WERI-Rb-1 (cell line): Measurements from ENCODE around the gene MPG.
"Not testable (repeated sequence)": the region's sequence is repeated elsewhere in the genome, so short reads cannot be mapped to it uniquely, and the experiment has no call there.

ENCODE experiments used
- DNase-seq: peaks from one replicate; pipeline ENCODE4 v3.0.0-alpha.2; 2020
- H3K27ac ChIP-seq: fragments of 250-450 bp; sonication (Bioruptor Pico); 2 replicates; pipeline ENCODE4 v1.5.1; 2020; ENCODE audit warnings: mild to moderate bottlenecking, moderate library complexity
- H3K27me3 ChIP-seq: fragments of 250-450 bp; sonication (Bioruptor Pico); 2 replicates; pipeline ENCODE4 v1.5.1; 2021; ENCODE audit warnings: mild to moderate bottlenecking, low read depth, moderate library complexity; ENCODE audit not compliant: insufficient read depth, severe bottlenecking
- H3K36me3 ChIP-seq: fragments of 250-450 bp; sonication (Bioruptor Pico); 2 replicates; pipeline ENCODE4 v1.5.1; 2020; ENCODE audit warnings: mild to moderate bottlenecking, moderate library complexity
- H3K4me3 ChIP-seq: 2 replicates; pipeline ENCODE4 v1.5.1; 2011; ENCODE audit warnings: low read depth, mild to moderate bottlenecking, control low read depth, low read length
- H3K9me3 ChIP-seq: fragments of 250-450 bp; sonication (Bioruptor Pico); 2 replicates; pipeline ENCODE4 v1.5.1; 2021; ENCODE audit warnings: mild to moderate bottlenecking, moderate library complexity; ENCODE audit not compliant: severe bottlenecking
- TF ChIP-seq, protein P1 (sequence below): IDR thresholded peaks from 2 replicates; pipeline ENCODE4 v1.5.1; 2011; ENCODE audit warnings: low read depth, mild to moderate bottlenecking, control low read depth, inconsistent platforms, low read length

The MPG gene

DNA sequence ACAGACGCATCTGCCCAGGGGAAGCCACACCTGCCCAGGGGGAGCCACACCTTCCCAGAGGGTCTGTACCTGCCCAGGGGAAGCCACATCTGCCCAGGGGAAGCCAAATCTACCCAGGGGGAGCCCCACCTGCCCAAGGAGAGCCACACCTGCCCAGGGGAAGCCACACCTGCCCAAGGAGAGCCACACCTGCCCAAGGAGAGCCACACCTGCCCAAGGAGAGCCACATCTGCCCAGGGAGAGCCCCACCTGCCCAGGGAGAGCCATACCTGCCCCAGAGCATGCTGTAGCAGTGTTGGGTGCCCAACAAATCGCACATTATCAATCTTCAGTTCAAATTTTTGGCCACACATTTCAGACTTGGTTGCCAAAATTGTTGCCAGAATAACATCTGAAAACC, 40.8 kb downstream of the MPG start:
- H3K36me3 ChIP-seq, result peaks cover 10% of the 10 kb centered on the region
- H3K27ac ChIP-seq, result no peak overlapping the region
- no peak for DNase-seq
- TF ChIP-seq, protein P1, sequence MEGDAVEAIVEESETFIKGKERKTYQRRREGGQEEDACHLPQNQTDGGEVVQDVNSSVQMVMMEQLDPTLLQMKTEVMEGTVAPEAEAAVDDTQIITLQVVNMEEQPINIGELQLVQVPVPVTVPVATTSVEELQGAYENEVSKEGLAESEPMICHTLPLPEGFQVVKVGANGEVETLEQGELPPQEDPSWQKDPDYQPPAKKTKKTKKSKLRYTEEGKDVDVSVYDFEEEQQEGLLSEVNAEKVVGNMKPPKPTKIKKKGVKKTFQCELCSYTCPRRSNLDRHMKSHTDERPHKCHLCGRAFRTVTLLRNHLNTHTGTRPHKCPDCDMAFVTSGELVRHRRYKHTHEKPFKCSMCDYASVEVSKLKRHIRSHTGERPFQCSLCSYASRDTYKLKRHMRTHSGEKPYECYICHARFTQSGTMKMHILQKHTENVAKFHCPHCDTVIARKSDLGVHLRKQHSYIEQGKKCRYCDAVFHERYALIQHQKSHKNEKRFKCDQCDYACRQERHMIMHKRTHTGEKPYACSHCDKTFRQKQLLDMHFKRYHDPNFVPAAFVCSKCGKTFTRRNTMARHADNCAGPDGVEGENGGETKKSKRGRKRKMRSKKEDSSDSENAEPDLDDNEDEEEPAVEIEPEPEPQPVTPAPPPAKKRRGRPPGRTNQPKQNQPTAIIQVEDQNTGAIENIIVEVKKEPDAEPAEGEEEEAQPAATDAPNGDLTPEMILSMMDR, result no peak
- H3K9me3 ChIP-seq, result no peaks in the 10 kb centered on the region
- no peaks in the 10 kb centered on the region for H3K27me3 ChIP-seq
- no peak overlapping the region for H3K4me3 ChIP-seq

DNA sequence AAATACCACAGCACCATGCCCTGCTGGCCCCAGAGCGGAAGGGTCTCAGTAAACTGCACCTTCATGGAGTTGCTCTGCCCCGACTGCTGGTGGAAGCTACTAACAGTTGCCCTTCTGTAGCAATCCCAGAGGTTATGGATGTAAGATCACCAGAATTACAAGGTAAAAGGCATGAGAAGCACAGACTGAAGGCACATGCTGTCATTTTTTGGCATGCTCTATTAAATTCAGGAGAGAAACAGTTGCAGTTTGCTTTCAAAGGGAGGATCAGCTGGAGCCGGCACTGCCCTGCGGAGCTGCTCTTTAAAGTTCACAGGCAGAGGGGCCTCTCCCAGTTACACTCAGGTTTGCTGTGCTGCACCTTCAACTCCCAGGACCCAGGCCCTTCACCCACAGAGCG, 41.3 kb downstream of the MPG start:
- DNase-seq, result no peak
- H3K36me3 ChIP-seq, result peaks cover 10% of the 10 kb centered on the region
- no peaks in the 10 kb centered on the region for H3K27me3 ChIP-seq
- H3K27ac ChIP-seq, result no peak overlapping the region
- TF ChIP-seq, protein P1, result no peak
- no peak overlapping the region for H3K4me3 ChIP-seq
- H3K9me3 ChIP-seq, result no peaks in the 10 kb centered on the region

DNA sequence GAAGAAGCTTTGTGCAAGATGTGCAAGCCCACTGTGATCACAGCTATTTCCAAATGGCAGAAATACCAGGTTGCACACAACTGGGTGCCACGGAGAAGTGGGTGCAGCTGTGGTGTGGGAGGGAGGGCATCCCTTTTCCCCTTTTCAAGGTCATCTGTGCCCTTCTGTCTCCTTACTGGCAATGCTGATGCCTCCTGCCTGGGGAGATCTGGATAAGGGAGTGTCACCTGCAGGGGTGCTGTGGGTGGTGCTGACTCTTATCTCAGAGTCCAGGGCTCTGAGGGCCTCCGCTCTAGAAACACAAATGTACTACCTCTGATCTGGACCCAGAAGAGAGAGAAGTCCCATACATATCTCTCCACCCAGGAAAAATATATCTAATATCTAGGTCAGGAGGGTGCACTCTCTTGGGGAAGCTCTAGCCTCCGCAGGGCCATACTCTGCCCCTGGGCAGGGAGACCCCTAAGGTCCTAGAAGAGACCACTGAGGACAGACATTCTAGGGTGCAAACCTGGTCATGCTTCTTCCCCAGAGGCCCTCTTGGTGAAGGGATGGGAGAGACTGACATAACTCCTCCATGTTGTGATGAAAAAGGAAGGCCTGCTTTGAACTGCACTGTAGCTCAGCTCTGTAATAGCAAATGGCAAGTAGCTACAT, 41.9 kb downstream of the MPG start:
- H3K36me3 ChIP-seq, result peaks cover 10% of the 10 kb centered on the region
- H3K27ac ChIP-seq, result no peak overlapping the region
- no peaks in the 10 kb centered on the region for H3K27me3 ChIP-seq
- TF ChIP-seq, protein P1, result no peak
- no peak for DNase-seq
- no peaks in the 10 kb centered on the region for H3K9me3 ChIP-seq
- no peak overlapping the region for H3K4me3 ChIP-seq

DNA sequence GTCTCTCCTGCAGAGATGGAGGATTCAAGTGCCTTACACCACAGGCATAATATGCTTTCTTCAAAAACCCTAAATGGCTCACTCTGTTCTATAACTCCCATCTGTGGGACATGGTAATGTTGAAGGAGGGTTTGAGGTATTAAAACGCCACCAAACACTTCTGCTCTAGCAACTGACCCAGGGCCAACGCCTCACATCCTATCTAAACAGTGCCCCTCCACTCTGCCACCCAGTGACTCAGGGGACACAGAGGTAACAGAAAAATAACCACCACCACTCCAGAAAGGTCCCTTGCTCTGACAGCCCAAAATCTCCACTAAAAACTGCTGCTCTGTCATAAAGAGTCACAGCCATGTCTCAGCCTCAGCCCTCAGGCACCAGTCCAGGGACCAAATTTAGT, 42.7 kb downstream of the MPG start:
- no peak for DNase-seq
- no peak overlapping the region for H3K4me3 ChIP-seq
- H3K36me3 ChIP-seq, result peaks cover 10% of the 10 kb centered on the region
- no peak overlapping the region for H3K27ac ChIP-seq
- no peaks in the 10 kb centered on the region for H3K27me3 ChIP-seq
- no peaks in the 10 kb centered on the region for H3K9me3 ChIP-seq
- TF ChIP-seq, protein P1, result no peak

DNA sequence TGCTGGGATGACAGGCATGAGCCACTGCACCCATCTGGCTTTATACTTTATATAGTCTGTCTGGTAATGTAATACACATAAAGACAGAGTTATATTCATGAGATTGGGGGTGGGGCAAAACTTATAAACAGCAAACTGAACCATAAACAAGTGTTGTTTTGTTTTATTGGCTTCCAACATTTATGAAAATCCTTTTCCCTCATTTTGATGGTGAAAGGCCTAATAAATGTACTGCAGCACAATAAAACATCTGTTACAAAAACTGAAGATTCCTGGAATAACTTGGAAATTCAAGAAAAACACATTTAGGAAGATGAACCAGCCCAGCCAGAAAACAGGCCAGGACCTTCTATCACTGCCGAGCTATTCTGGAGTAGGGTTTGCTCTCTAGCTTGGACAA, 44.3 kb downstream of the MPG start:
- Histone ChIP-seq H3K27me3 (no peaks in the 10 kb centered on the region), H3K4me3 (no peak overlapping the region), H3K36me3 (peaks cover 2% of the 10 kb centered on the region), H3K9me3 (no peaks in the 10 kb centered on the region), H3K27ac (no peak overlapping the region)
- TF ChIP-seq, protein P1, result no peak
- no peak for DNase-seq

DNA sequence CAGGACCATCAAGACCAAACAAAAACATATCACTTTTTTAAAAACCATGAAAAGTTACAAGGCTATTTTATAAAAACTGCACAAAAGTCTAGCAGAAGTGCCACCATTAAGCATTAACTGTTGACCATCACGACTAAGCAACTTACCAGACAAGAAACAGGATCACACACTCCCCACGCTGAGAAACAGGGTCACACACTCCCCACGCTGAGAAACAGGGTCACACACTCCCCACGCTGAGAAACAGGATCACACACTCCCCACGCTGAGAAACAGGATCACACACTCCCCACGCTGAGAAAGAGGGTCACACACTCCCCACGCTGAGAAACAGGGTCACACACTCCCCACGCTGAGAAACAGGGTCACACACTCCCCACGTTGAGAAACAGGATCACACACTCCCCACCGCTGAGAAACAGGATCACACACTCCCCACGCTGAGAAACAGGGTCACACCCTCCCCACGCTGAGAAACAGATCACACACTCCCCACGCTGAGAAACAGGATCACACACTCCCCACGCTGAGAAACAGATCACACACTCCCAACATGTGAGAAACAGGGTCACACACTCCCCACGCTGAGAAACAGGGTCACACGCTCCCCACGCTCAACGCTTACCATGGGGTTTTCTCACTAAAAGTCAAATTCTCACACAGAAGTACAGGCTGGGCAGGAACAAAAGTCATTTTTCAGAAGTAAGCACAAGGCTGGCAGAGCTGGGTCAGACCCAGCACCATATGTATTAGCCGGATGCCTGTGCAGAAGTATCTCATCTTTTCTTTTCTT, 45.7 kb downstream of the MPG start:
- not testable (repeated sequence) for H3K27ac ChIP-seq, H3K9me3 ChIP-seq, H3K4me3 ChIP-seq, H3K36me3 ChIP-seq, DNase-seq, H3K27me3 ChIP-seq
